ENCODE results near the gene CD209.

DNA sequence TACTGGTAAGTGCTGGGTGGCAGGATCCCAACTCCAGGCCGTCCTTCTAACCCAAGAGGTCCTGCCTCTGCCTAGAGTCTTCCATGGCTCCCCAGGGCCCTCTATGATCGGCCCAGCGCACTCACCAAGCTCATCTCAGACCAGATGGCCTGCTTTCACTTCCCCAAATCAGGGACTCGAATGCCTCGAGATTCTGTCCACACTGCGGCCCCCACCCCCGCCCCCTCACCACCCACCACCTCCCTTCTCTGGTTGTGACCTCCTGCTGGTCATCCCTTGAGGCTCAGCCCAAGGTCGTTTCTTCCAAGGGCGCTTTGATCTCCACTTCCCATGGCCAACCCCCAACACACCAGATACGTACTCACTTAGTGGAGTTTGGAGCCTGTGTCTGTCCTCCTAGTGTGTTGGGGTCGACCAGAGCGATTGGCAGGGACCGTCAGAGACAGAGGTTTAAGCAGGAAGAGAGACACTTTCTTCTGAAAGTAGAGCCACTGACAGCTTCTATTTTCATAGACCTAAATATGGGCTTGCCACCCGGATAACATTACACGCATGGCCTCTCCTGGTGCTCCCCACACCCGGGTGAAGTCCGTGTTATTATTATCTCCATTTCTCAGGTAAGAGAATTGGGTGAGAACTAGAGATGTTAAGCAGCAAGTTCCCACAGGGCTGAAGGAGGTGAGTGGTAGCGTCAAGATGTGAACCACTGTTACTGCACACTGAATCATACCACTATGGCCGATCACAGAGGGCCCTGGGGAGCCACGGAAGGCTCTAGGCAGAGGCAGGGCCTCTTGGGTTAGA, 45.5 kb downstream of the CD209 start, which contains the start of gene FCER2:
- TF ChIP-seq CTCF (tag by site-specific recombination; IDR thresholded peaks at IDR 0.05) (no peak), PRDM6 (tag by site-specific recombination; IDR thresholded peaks at IDR 0.05) (no peak), HOXA7 (CRISPR knock-in tag; IDR thresholded peaks at IDR 0.05; ENCODE audit: borderline replicate concordance) (no peak), ZNF311 (tag by site-specific recombination; IDR thresholded peaks at IDR 0.05; ENCODE audit: borderline replicate concordance) (no peak), REPIN1 (tag by site-specific recombination; IDR thresholded peaks at IDR 0.05; ENCODE audit: low read depth) (no peak), TCF7L2 (IDR thresholded peaks at IDR 0.05; ENCODE audit: borderline replicate concordance, low read depth, low read length) (no peak), ZNF585B (tag by site-specific recombination; IDR thresholded peaks at IDR 0.05) (no peak), ZNF670 (tag by site-specific recombination; IDR thresholded peaks at IDR 0.05; ENCODE audit: low read depth) (no peak), ZNF266 (tag by site-specific recombination; IDR thresholded peaks at IDR 0.05; ENCODE audit: low read depth) (no peak), ZNF596 (tag by site-specific recombination; IDR thresholded peaks at IDR 0.05) (no peak), ZNF274 (IDR thresholded peaks at IDR 0.05; ENCODE audit: low read length) (no peak), ZNF274 (tag by site-specific recombination; IDR thresholded peaks at IDR 0.05; ENCODE audit: borderline replicate concordance) (no peak), ZNF530 (tag by site-specific recombination; IDR thresholded peaks at IDR 0.05; ENCODE audit: low read depth) (no peak)
- TF ChIP-seq, protein P1, sequence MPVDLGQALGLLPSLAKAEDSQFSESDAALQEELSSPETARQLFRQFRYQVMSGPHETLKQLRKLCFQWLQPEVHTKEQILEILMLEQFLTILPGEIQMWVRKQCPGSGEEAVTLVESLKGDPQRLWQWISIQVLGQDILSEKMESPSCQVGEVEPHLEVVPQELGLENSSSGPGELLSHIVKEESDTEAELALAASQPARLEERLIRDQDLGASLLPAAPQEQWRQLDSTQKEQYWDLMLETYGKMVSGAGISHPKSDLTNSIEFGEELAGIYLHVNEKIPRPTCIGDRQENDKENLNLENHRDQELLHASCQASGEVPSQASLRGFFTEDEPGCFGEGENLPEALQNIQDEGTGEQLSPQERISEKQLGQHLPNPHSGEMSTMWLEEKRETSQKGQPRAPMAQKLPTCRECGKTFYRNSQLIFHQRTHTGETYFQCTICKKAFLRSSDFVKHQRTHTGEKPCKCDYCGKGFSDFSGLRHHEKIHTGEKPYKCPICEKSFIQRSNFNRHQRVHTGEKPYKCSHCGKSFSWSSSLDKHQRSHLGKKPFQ (tag by site-specific recombination; IDR thresholded peaks at IDR 0.05) = no peak
- TF ChIP-seq, protein P2, sequence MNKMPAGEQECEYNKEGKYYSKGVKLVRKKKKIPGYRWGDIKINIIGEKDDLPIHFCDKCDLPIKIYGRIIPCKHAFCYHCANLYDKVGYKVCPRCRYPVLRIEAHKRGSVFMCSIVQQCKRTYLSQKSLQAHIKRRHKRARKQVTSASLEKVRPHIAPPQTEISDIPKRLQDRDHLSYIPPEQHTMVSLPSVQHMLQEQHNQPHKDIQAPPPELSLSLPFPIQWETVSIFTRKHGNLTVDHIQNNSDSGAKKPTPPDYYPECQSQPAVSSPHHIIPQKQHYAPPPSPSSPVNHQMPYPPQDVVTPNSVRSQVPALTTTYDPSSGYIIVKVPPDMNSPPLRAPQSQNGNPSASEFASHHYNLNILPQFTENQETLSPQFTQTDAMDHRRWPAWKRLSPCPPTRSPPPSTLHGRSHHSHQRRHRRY (tag by site-specific recombination; IDR thresholded peaks at IDR 0.05) = no peak

All from HEK293 (cell line).